ENCODE results near the gene PLCB2. TPM values are rescaled to one million over a fixed set of nuclear protein-coding genes. Genes with fewer than 3 reads are reported as not detected.

The PLCB2 gene
- total and polyA plus RNA-seq, 9 of the 15 experiments (the other 6 are each of a cell fraction or from before 2014, with no cell fraction given) = 0.37 to 12.3 (median 8.0) TPM

- Histone ChIP-seq H3K4me3 (no peak overlapping the region), H3K27ac (ENCODE audit: extremely low read depth, low read depth, low read length) (no peak overlapping the region), H4K20me1 (replicated peaks; ENCODE audit: control insufficient read depth, insufficient read depth, low read length) (no peaks in the 10 kb centered on the region; the same call in 1 of the 2 replicates), H3K9me1 (ENCODE audit: control insufficient read depth, insufficient read depth, low read length) (no peaks in the 10 kb centered on the region), H3K79me2 (ENCODE audit: control insufficient read depth, insufficient read depth, low read length) (peaks cover 21% of the 10 kb centered on the region), H3K27me3 (ENCODE audit: control insufficient read depth in 2 of 2, insufficient read depth in 2 of 2, low read length in 2 of 2) (no peaks in the 10 kb centered on the region), H3K36me3 (ENCODE audit: control insufficient read depth, insufficient read depth, low read length) (peaks cover 38% of the 10 kb centered on the region), H3K9ac (ENCODE audit: insufficient read depth in 1 of 2, low read depth in 2 of 2, low read length in 2 of 2) (no peak overlapping the region; a peak in 1 of 4 replicates), H3K4me2 (ENCODE audit: insufficient read depth, low read length) (no peak overlapping the region), H3K4me1 (replicated peaks in 1 of 2; ENCODE audit: control insufficient read depth in 2 of 2, insufficient read depth in 2 of 2, low read length in 2 of 2) (peaks cover 46 to 69% of the 10 kb centered on the region in 2 experiments), H2AFZ (ENCODE audit: low read depth, low read length) (no peak overlapping the region), H3K9me3 (replicated peaks; ENCODE audit: control insufficient read depth, insufficient read depth, low read depth, low read length) (no peaks in the 10 kb centered on the region)
- TF ChIP-seq HSF4 (CRISPR knock-in tag; IDR thresholded peaks at IDR 0.05; ENCODE audit: borderline replicate concordance) (no peak), POLR2AphosphoS5 (IDR thresholded peaks at IDR 0.05; ENCODE audit: control insufficient read depth, insufficient read depth, low read depth, low read length) (no peak), ILF3 (IDR thresholded peaks at IDR 0.05; ENCODE audit: borderline replicate concordance) (no peak), KDM1A (IDR thresholded peaks at IDR 0.05) (no peak), NR2C2 (CRISPR knock-in tag; IDR thresholded peaks at IDR 0.05) (no peak), NR2C2 (tag; IDR thresholded peaks at IDR 0.05) (no peak), TAF9B (IDR thresholded peaks at IDR 0.05; ENCODE audit: partially characterized antibody) (no peak), TCF15 (CRISPR knock-in tag; IDR thresholded peaks at IDR 0.05) (no peak), HDAC3 (IDR thresholded peaks at IDR 0.05; ENCODE audit: borderline replicate concordance, partially characterized antibody) (no peak), ZBTB12 (CRISPR knock-in tag; IDR thresholded peaks at IDR 0.05) (no peak), KLF16 (IDR thresholded peaks at IDR 0.05) (no peak), RBM22 (IDR thresholded peaks at IDR 0.05; ENCODE audit: low read depth, low read length, poor library complexity, severe bottlenecking) (no peak), DEAF1 (CRISPR knock-in tag; IDR thresholded peaks at IDR 0.05) (no peak), E2F3 (CRISPR knock-in tag; IDR thresholded peaks at IDR 0.05) (no peak), ZNF217 (CRISPR knock-in tag; IDR thresholded peaks at IDR 0.05) (no peak), MCM3 (IDR thresholded peaks at IDR 0.05) (no peak), STAT5B (CRISPR knock-in tag; IDR thresholded peaks at IDR 0.05) (no peak), SRSF9 (IDR thresholded peaks at IDR 0.05; ENCODE audit: borderline replicate concordance, low read depth, low read length) (no peak)
- intact Hi-C loops (cut with micrococcal nuclease) = no loop called here
- WGBS (ENCODE audit: insufficient coverage, low coverage, missing lambda C conversion rate) = 67% methylated on average over 3 of the region's 3 CpGs
- in situ Hi-C loops (cut with MboI) = no loop called here
- no peak for ATAC-seq
- no TSS peak for BruUV-seq (replicated peaks)
- no peak for DNase-seq (ENCODE audit: extremely low read depth in 1 of 4, low spot score in 3 of 4)
- no peak for FAIRE-seq
- CTCF ChIA-PET (ENCODE audit: low intra/inter-chr PET ratio) = no interaction called here
- POLR2A ChIA-PET = interaction anchor here (0.5 to 5.1 kb wide), 10 partner anchors 9 to 445 kb away, joined by 3 to 30 read pairs (median 4); partner anchors contain the start of gene CCDC9B
These were observed 20.4 kb upstream of the PLCB2 start for GRCh38 chr15:40328176-40328575.
